SK-N-MC (cell line): ENCODE data around the gene EPAS1.

Experiments
- EZH2 ChIP-seq: fragments of 200-600 bp; sonication (generic); IDR thresholded peaks from one replicate; pipeline ENCODE4 v1.6.1; 2017; ENCODE audit warnings: antibody characterized with exemption
- FOXP2 ChIP-seq: optimal IDR thresholded peaks from 2 replicates; pipeline ENCODE3; 2011; ENCODE audit warnings: mild to moderate bottlenecking, moderate library complexity; ENCODE audit not compliant: insufficient read depth; ENCODE audit errors: extremely low read length, control extremely low read depth
- POLR2AphosphoS5 ChIP-seq: IDR thresholded peaks from 2 replicates; pipeline ENCODE4 v1.6.1; 2012; ENCODE audit warnings: mild to moderate bottlenecking, low read depth, low read length, borderline replicate concordance

DNA sequence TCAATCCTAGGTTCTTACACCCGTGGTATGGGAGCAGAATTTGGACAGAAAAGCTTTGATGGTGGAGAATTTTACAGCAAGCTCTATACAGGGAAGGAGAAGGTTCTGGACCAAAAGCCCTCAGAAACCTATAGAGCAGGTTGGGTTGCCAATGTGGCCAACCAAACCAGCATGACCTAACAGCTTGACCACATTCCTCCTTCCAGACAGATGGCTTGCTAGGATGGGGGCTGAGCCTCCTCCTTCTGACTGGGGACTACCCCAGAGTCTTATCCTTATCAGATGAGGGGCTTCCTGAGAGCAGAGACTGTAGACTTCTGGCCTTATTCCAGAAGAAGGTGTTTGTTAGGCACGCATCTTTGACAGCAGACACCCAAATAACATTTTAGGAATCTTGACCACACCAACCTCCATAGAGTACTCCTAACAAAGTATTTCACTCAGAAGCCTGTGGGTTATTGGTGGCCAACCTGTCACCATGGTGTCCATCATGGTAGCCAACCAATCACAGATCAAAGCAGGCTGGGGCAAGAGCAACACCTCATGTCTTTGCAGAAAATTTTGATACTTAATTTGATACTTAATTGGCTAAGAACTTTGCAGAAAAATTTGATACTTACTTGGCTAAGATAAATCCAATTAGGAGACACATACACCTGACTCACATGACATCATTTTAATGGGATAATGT lies 34.8 kb upstream of the EPAS1 start:
- TF ChIP-seq POLR2AphosphoS5 = no peak
- TF ChIP-seq EZH2 = no peak
- TF ChIP-seq FOXP2 = no peak
